ENCODE measurements around the gene EFCAB5.
"Not testable (repeated sequence)": the region's sequence is repeated elsewhere in the genome, so short reads cannot be mapped to it uniquely, and the experiment has no call there.

EFCAB5 gene

GRCh38 chr17:30087431-30087830, 146.0 kb downstream of the EFCAB5 start:
- not testable (repeated sequence) for H3K4me3 ChIP-seq, H3K27ac ChIP-seq

- H3K4me3 ChIP-seq: no peak overlapping the region
- no peak overlapping the region for H3K27ac ChIP-seq
Observed at GRCh38 chr17:30091121-30091670, 149.8 kb downstream of the EFCAB5 start.

GRCh38 chr17:30091771-30092170, 150.3 kb downstream of the EFCAB5 start:
- H3K4me3 ChIP-seq: no peak overlapping the region
- H3K27ac ChIP-seq: no peak overlapping the region

- no peak overlapping the region for H3K4me3 ChIP-seq
- H3K27ac ChIP-seq: no peak overlapping the region
Observed at GRCh38 chr17:30092886-30093285, 151.5 kb downstream of the EFCAB5 start.

GRCh38 chr17:30093463-30094147, 152.2 kb downstream of the EFCAB5 start:
- no peak overlapping the region for H3K4me3 ChIP-seq

GRCh38 chr17:30095507-30096244, 154.2 kb downstream of the EFCAB5 start:
- Histone ChIP-seq H3K27ac (no peak overlapping the region), H3K4me3 (no peak overlapping the region)

More at GRCh38 chr17:30093463-30094147, 152.2 kb downstream of the EFCAB5 start:
- H3K27ac ChIP-seq: no peak overlapping the region

GRCh38 chr17:30101686-30102390, 160.4 kb downstream of the EFCAB5 start:
- no peak overlapping the region for H3K4me3 ChIP-seq
- no peak overlapping the region for H3K27ac ChIP-seq

GRCh38 chr17:30103921-30104320, 162.5 kb downstream of the EFCAB5 start:
- no peak overlapping the region for H3K27ac ChIP-seq
- H3K4me3 ChIP-seq: no peak overlapping the region

- Histone ChIP-seq H3K27ac (peak overlapping the region in 10 of 21 experiments; percentile 5 to 54 (median 20)), H3K4me3 (peak overlapping the region in 5 of 7 experiments; percentile 6 to 34 (median 14))
Observed at GRCh38 chr17:30104575-30105339, 163.3 kb downstream of the EFCAB5 start.

- no peak overlapping the region for H3K27ac ChIP-seq
- no peak overlapping the region for H3K4me3 ChIP-seq
Observed at GRCh38 chr17:30112794-30113193, 171.4 kb downstream of the EFCAB5 start.

GRCh38 chr17:30113213-30113612, 171.8 kb downstream of the EFCAB5 start:
- no peak overlapping the region for H3K4me3 ChIP-seq
- H3K27ac ChIP-seq: no peak overlapping the region

- peak overlapping the region; percentile 55 to 86 (median 75) for H3K4me3 ChIP-seq
- peak overlapping the region in 20 of 21 experiments; percentile 87 to 98 (median 97) for H3K27ac ChIP-seq
Observed at GRCh38 chr17:30116345-30116660, 174.9 kb downstream of the EFCAB5 start.

GRCh38 chr17:30116661-30117551, 175.5 kb downstream of the EFCAB5 start, which contains the start of gene NSRP1:
TSS of gene NSRP1 (plus strand) at chr17:30116816. CDS start at chr17:30116844, 28 bp downstream.
- Histone ChIP-seq H3K27ac (peak within 1 kb of the TSS; percentile 82 to 98 (median 97)), H3K4me3 (peak within 1 kb of the TSS; percentile 55 to 86 (median 75))

- H3K27ac ChIP-seq: peak overlapping the region in 19 of 21 experiments; percentile 87 to 98 (median 97)
- H3K4me3 ChIP-seq: peak overlapping the region; percentile 55 to 86 (median 75)
Observed at GRCh38 chr17:30117675-30118081, 176.2 kb downstream of the EFCAB5 start.

GRCh38 chr17:30118635-30119034, 177.2 kb downstream of the EFCAB5 start:
- H3K4me3 ChIP-seq: not testable (repeated sequence)
- H3K27ac ChIP-seq: peak overlapping the region in 1 of 21 experiments; percentile 98

GRCh38 chr17:30124273-30124796, 182.9 kb downstream of the EFCAB5 start:
- H3K27ac ChIP-seq: no peak overlapping the region
- no peak overlapping the region for H3K4me3 ChIP-seq

- H3K4me3 ChIP-seq: no peak overlapping the region
- no peak overlapping the region for H3K27ac ChIP-seq
Observed at GRCh38 chr17:30130121-30130520, 188.7 kb downstream of the EFCAB5 start.

- no peak overlapping the region for H3K27ac ChIP-seq
- no peak overlapping the region for H3K4me3 ChIP-seq
Observed at GRCh38 chr17:30132615-30133014, 191.2 kb downstream of the EFCAB5 start.
